K562 (cell line): ENCODE data around the gene HCFC1R1. TPM values are rescaled to one million over a fixed set of nuclear protein-coding genes. Genes with fewer than 3 reads are reported as not detected.

Experiments
- ARID4B ChIP-seq: sonication (generic); formaldehyde crosslinking; IDR thresholded peaks from 2 replicates; pipeline ENCODE4 v1.8.0; 2022; ENCODE audit warnings: mild to moderate bottlenecking, missing genetic modification reagents
- CBX2 ChIP-seq: fragments of 200-600 bp; sonication (generic); IDR thresholded peaks from one replicate; pipeline ENCODE4 v1.6.1; 2012; ENCODE audit warnings: mild to moderate bottlenecking, low read length, inconsistent platforms; ENCODE audit not compliant: insufficient read depth, poor library complexity, severe bottlenecking
- CBX5 ChIP-seq: IDR thresholded peaks from 2 replicates; pipeline ENCODE4 v1.6.1; 2014; ENCODE audit warnings: low read depth, borderline replicate concordance
- CCNT2 ChIP-seq: IDR thresholded peaks from 2 replicates; pipeline ENCODE4 v1.6.1; 2011; ENCODE audit warnings: borderline replicate concordance, low read depth, mild to moderate bottlenecking, moderate library complexity, mixed read lengths, low read length; ENCODE audit not compliant: insufficient read length; ENCODE audit errors: extremely low read depth
- DDX20 ChIP-seq: fragments of 450-650 bp; IDR thresholded peaks from 2 replicates; pipeline ENCODE4 v1.6.1; 2016; ENCODE audit warnings: missing genetic modification characterization, low read depth, mild to moderate bottlenecking, missing compliant biosample characterization, moderate library complexity
- PHF20 ChIP-seq: fragments of 450-650 bp; IDR thresholded peaks from 2 replicates; pipeline ENCODE4 v1.6.1; 2018; ENCODE audit not compliant: partially characterized antibody
- POLR2AphosphoS5 ChIP-seq: IDR thresholded peaks from 2 replicates; pipeline ENCODE4 v1.6.1; 2011; ENCODE audit warnings: mild to moderate bottlenecking, low read depth, low read length, moderate library complexity; ENCODE audit not compliant: control insufficient read depth, insufficient read depth
- POLR2B ChIP-seq: fragments of 450-650 bp; IDR thresholded peaks from 2 replicates; pipeline ENCODE4 v1.6.1; 2018; ENCODE audit warnings: low read depth; ENCODE audit not compliant: partially characterized antibody
- PYGO2 ChIP-seq: fragments of 450-650 bp; IDR thresholded peaks from 2 replicates; pipeline ENCODE4 v1.6.1; 2016; ENCODE audit warnings: mild to moderate bottlenecking, missing genetic modification characterization, moderate library complexity, missing compliant biosample characterization
- SAFB ChIP-seq: fragments of 200-400 bp; formaldehyde crosslinking; IDR thresholded peaks from 2 replicates; pipeline ENCODE4 v1.6.1; 2017; ENCODE audit warnings: low read depth, low read length, borderline replicate concordance
- SOX6 ChIP-seq: fragments of 450-650 bp; IDR thresholded peaks from 2 replicates; pipeline ENCODE4 v1.6.1; 2014; ENCODE audit warnings: mild to moderate bottlenecking
- SRSF1 ChIP-seq: fragments of 200-400 bp; formaldehyde crosslinking; IDR thresholded peaks from 2 replicates; pipeline ENCODE4 v1.6.1; 2017; ENCODE audit warnings: mild to moderate bottlenecking, low read depth, low read length, moderate library complexity
- TAF15 ChIP-seq: fragments of 200-400 bp; formaldehyde crosslinking; IDR thresholded peaks from 2 replicates; pipeline ENCODE4 v1.6.1; 2017; ENCODE audit warnings: mild to moderate bottlenecking, low read depth, low read length, moderate library complexity
- TAF9B ChIP-seq: fragments of 450-650 bp; IDR thresholded peaks from 2 replicates; pipeline ENCODE4 v1.6.1; 2018; ENCODE audit warnings: mild to moderate bottlenecking; ENCODE audit not compliant: partially characterized antibody
- XRCC5 ChIP-seq: fragments of 200-400 bp; formaldehyde crosslinking; IDR thresholded peaks from 2 replicates; pipeline ENCODE4 v1.6.1; 2017; ENCODE audit warnings: low read depth, mild to moderate bottlenecking, low read length
- ZC3H4 ChIP-seq: sonication (generic); formaldehyde crosslinking; IDR thresholded peaks from 2 replicates; pipeline ENCODE4 v1.9.0; 2021; ENCODE audit warnings: missing genetic modification reagents, borderline replicate concordance
- ZNF449 ChIP-seq: fragments of 250-450 bp; sonication (Bioruptor Pico); IDR thresholded peaks from 2 replicates; pipeline ENCODE4 v1.8.0; 2022; ENCODE audit warnings: moderate library complexity, mild to moderate bottlenecking, inconsistent platforms
- ZNF589 ChIP-seq: fragments of 200-800 bp; sonication (Bioruptor generic); IDR thresholded peaks from 2 replicates; pipeline ENCODE4 v1.6.1; 2016; ENCODE audit warnings: low read depth, missing genetic modification characterization, missing compliant biosample characterization
- ZNF740 ChIP-seq, 3 experiments: fragments of 200-800 bp in 1 of 3; sonication (Bioruptor generic) in 1 of 3; sonication (generic) in 1 of 3; formaldehyde crosslinking in 1 of 3; IDR thresholded peaks; 2 replicates each; pipeline versions ENCODE4 v1.6.1 to v1.8.0; 2016 to 2022; ENCODE audit warnings: mild to moderate bottlenecking in 2 of 3, missing compliant biosample characterization in 2 of 3, missing genetic modification characterization in 2 of 3, missing genetic modification reagents in 1 of 3
- ZNF75A ChIP-seq: fragments of 450-650 bp; formaldehyde crosslinking; IDR thresholded peaks from 2 replicates; pipeline ENCODE4 v1.4.0; 2020; ENCODE audit warnings: mild to moderate bottlenecking
- ZNF780A ChIP-seq: fragments of 250-450 bp; sonication (Bioruptor Pico); IDR thresholded peaks from 2 replicates; pipeline ENCODE4 v1.5.0; 2021; ENCODE audit warnings: mild to moderate bottlenecking
- polyA plus RNA-seq, 8 experiments: library from polyadenylated mRNA; depleted of rRNA in 4 of 8; stranded (reverse) in 5 of 8; unstranded in 3 of 8; fragments of >200 nt; fragmentation: Nextera tagmentation in 2 of 8; fragmentation: Illumina TruSeq in 1 of 8; extraction: Ambion mirVana in 2 of 8; extraction: Trizol in 1 of 8; gene quantifications; 2 replicates each; pipeline versions ENCODE4 v1.2.1 to v1.2.3, GENCODE V29; 2011 to 2014; ENCODE audit warnings: inconsistent platforms in 1 of 8, missing spikeins in 1 of 8
- total RNA-seq, 7 experiments: library from RNA; depleted of rRNA in 6 of 7; stranded (reverse); fragments of >200 nt in 6 of 7; fragmentation: Illumina TruSeq in 2 of 7; extraction: Trizol in 2 of 7; gene quantifications; 2 replicates each; pipeline versions ENCODE4 v1.2.1 to v1.2.3, GENCODE V29; 2011 to 2021; ENCODE audit warnings: low replicate concordance in 1 of 7

The HCFC1R1 gene
- total and polyA plus RNA-seq, 9 of the 15 experiments (the other 6 are each of a cell fraction or from before 2014, with no cell fraction given): 2.2 to 29.0 (median 11.2) TPM

GRCh38 chr16:3059041-3059722 is 35.4 kb upstream of the HCFC1R1 start (continued):
- TF ChIP-seq ZNF780A (CRISPR knock-in tag) (no peak), XRCC5 (peak; percentile 54; the same call in 1 of the 2 replicates), CBX2 (no peak), ARID4B (CRISPR knock-in tag) (peak; percentile 85), POLR2B (peak; percentile 39), PYGO2 (tag) (no peak), SOX6 (0 out of 2 replicates have a peak, but pooled peaks have one; percentile 40), PHF20 (peak; percentile 72), ZC3H4 (CRISPR knock-in tag) (no peak), DDX20 (tag) (no peak), TAF9B (no peak), ZNF589 (CRISPR knock-in tag) (no peak), SRSF1 (no peak), CBX5 (no peak), ZNF740 (CRISPR knock-in tag; IDR thresholded peaks at IDR 0.05) (peak; percentile 99), ZNF740 (tag; IDR thresholded peaks at IDR 0.05) (peak in 1 of 2 experiments; percentile 94; a peak in 2 of 4 replicates), CCNT2 (peak; percentile 53), POLR2AphosphoS5 (0 out of 2 replicates have a peak, but pooled peaks have one; percentile 41), TAF15 (no peak), ZNF75A (CRISPR knock-in tag) (no peak), ZNF449 (CRISPR knock-in tag) (no peak), SAFB (0 out of 2 replicates have a peak, but pooled peaks have one; percentile 21)
